ENCODE measurements around the gene CYFIP1.

Gene CYFIP1

DNA sequence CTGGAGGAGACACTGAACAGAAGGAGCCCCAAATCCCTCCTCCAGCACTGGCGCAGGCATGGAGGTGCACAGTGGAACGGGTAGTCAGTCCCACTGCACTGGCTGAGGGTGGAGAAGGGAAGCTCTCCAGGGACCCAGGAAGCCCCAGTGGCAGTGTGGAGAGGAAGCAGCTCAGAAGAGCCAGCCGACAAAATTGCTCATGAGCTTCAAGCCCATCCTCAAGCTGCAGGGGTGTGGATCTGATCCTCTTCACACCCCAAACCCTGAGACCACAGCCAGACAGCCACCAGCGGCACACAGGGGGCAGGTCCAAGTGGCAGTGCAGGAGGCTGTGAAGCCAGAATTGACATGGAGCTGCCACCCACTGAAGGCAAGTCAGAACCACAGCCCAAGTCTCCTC, 32.1 kb downstream of the CYFIP1 start:
- no peak for DNase-seq

DNA sequence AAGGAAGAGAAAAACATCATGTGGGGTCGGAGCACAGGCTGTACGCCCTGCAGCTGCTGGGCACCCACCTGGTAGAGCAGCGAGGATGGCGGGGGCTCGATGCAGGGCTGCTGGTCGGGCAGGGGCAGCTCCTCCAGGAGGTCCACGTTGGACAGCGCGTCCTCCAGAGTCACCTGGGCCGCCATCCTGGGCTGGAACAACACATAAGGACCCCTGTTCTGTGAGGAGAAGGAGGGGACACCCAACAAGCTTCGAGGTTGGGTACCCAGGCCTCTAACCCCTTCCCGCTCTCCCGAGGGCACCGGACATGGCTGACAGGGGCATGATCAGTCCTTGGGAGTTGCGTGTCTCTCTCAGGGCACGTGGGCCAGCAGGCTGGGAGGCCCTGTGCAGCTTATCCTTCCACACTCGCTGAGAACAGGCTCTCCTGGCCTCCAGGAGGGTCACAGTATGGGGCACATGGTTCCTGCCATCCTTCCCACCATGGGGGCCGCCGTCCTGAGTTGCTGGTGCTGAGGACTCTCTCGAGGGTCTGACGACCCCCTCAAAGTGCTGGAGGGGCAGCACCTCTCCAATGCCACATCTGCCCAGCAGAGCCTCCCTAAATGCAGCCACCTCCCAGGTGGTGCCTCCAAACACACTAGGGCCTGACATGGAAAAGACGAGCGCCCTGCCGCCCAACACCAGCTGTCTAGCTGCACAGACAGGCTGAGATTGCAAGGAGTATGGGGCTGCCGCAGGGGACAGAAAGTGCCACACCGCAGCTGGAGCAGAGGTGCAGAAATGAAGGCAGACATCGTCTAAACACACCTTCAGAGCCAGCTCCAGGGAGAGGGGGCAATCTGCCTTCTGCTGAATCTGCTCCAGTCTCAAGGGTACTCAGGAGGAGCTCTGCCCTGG, 32.8 kb downstream of the CYFIP1 start:
- DNase-seq = no peak

DNA sequence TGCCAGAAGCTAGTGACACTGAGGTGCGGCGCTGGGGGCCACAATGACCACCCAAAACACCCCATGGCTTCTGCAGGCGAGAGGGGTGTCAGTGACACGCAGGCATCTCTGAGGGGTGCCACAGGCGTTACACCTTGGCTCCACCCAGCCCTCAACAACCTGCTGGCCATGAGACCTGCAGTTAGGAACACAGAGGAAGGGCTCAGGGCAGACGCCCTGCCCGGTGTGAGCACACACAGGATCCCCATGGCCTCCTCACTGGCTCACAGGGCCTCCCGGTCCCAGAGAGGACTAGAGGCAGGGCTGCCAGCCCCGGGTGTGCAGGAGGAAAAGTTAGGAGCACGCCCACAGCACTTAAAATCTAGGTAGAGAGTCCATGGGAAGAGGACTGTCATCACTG, 35.1 kb downstream of the CYFIP1 start:
- DNase-seq = no peak

DNA sequence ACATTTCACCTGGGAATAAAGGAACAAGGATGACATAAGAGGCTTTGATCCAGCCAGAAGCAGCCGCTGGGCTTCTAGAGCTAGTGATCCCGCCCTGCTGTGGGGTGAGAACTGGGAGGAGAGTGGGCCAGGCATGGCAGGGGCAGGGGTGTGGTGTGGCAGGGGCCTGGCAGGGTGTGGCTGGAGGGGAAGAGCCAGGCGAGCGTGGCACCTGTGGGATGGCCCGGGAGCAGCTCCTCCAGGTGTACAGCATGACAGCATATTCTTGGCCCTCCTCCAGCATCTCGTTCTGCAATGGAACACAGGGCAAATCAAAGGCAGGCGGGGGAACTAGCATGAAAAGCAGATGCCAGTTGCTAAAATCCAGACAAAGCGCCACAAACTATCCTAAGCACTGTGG, 35.5 kb downstream of the CYFIP1 start:
- DNase-seq = no peak

DNA sequence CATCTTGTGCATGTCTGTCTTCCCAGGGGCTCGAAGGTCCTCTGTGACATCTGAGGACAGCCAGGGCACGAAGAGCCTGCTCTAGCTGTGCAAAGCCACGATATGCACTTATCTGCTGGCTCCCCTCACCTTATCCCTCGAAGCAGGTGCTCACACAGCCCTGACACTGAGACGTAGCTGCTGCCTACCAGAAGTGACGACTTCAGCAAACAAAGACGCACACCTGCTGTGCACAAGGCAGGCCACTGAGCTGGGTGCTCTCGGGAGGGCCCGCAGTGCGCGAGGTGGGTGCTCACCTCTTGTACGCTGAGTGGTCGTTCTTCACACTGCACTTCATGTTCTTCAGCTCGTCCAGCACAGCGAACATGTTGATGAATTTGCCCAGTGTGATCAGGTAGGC, 37.3 kb downstream of the CYFIP1 start:
- DNase-seq = no peak

DNA sequence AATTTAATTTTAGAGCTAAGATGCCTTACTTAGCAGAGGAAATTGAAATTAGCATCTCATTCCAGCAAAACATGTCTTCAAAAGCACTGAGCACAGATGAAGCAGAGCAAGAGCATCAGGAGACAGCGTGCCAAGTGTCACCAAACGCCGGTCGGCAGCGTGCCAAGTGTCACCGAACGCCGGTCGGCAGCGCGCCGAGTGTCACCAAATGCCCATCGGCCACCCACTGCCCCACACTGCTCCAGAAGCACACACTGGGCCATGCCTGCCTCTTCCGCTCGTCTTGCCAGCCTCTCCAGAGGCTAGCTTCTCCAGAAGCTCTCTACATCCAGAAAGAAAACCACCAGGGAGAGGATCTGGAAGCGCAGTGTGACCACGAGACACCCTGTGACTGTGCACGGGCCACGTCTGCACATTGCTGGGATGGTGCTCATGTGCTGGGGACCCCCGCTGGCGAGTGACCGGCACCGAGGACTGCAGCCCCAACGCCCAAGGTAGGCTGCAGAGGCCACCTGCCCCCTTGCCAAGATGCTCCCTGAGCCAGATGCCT, 37.8 kb downstream of the CYFIP1 start:
- DNase-seq = no peak

DNA sequence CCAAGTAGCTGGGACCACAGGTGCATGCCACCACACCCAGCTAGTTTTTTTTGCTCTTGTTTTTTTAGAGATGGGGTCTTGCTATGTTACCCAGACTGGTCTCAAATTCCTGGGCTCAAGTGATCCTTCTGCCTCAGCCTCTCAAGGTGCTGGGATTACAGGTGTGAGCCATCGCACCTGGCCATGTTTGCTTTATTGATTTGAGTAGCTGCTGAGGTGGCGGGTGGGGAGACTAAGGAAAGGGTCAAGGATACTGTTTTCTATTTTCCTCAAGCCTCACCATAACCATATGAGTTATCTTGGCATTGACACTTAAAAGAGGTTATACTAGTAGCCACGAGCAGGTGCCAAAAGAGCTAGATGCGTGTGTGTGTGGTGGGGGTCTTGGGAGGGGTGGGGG, 39.0 kb downstream of the CYFIP1 start:
- no peak for DNase-seq

DNA sequence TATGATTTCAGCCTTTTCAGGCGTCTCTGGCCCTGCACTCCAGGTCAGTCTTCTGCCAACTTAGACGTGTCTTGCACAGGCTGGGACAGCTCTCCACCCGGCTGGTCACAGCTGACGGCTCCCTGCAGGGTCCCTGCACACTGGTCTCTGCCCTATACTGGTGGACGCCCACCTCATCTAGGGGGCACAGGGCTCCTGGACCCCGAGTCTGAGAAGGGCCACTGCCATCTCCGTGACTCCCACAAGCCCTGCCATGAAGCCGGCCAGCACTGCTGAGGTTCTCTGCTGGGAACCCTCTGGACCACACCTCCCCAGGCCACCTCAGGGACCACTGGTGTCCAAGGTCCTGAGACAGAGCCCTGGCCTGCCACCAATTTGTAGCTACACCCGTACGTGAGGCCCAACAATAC, 40.5 kb downstream of the CYFIP1 start:
- no peak for DNase-seq

DNA sequence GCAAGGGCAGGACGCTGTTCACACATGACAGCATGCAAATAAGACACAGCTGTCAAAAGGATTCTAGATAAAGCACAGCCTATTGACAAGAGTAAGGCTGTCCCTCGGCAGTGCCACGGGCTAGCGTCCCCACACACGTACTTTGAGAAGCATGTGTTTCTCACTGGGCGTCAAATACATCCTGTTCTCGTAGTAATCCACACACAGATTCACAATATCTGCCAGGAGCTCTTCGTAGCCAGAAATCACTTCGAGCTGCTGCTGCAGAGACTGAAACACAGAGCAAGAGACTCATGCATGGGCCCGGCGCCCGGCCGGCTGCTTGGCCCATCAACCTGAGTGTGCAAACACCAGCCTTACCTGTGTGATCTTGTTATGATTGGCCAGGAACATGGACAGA, 41.1 kb downstream of the CYFIP1 start:
- DNase-seq = no peak

DNA sequence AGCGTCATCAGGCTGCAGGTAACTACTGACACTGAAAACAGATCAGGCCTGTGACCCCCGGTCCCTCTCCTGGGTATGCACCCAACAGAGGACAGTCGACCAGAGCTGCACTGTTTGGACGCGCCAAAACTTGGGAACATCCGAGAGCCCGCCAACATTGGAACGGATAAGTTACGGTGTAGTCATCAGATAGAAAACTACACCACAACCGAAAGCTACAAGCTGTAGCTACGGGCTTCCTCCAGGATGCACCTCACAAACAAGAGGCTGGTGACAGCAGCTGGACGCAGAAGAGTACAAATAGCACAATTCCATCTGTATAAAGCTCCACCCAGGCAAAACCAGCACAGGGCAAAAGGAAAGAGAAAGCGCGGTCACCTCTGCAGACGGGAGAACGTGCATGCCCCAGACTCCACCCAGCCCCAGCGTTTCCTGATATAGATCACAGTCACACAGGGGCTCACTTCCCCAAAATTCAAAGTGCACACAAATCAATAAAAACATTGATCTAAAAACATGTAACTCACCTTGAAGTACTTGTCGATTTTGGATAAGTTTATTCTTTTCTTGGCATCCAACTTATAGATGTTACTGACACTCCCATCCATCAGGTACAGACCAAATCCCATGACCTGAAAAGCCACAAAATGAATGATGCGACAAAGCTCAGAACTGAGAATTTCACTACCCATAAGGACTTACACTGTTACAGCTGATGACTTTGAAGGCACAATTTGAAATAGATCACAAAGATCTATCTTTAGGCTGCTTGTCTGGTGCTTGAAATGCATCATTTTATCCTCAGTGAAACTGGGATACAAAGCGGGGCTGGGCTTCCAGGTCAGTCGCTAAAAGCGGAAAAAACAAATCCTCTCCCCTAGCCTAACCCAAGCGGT, 43.3 kb downstream of the CYFIP1 start:
- DNase-seq = no peak

DNA sequence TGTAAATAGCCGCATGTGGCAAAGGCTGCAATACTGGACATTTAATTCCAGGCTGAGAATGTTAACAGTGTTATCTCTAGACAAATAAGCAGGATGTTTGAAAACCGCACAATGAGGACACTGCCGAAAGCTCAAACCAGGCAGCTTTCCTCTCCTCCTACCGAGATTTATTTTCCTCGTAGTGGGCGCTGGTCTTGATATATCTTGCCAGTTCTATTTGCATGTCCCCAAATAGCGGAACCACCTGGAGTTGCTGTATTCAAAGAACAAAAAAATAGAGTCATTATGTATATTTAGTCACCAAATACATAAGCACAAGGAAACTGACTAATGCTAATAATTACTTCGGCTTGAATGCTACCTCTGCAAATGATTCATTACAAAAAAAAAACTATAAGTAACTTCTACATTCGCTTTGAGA, 46.5 kb downstream of the CYFIP1 start:
- DNase-seq = no peak

DNA sequence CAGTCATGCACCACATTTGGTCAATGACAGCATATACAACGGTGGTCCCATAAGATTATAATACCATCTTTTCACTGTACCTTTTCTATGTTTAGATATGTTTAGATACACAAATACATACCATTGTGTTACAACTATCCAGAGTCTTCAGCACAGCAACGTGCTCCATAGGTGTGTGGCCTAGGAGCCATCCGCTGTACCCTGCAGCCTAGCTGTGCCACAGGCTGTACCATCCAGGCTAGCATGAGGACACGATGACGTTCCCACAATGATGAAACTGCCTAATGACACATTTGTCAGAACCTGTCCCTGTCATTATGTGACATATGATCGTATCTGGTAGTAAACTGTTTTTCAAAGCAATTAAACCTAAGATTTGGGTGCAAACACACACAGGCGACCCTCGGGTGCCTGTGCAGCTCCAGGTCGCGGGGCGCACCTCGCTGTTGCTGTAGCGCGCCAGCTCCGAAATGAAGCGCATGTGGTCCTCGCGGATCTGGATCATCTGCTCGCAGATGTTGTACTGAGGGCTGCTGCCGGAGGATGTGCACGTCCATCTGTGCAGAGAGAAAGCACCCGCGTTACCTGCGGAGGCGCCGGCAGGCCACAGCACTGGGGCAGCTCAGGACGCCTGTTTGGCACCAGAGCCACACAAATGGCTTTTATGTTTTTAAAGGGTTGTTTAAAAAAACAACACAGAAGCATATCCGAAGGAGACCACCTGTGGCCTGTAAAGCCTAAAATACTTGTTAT, 48.2 kb downstream of the CYFIP1 start:
- DNase-seq = no peak

DNA sequence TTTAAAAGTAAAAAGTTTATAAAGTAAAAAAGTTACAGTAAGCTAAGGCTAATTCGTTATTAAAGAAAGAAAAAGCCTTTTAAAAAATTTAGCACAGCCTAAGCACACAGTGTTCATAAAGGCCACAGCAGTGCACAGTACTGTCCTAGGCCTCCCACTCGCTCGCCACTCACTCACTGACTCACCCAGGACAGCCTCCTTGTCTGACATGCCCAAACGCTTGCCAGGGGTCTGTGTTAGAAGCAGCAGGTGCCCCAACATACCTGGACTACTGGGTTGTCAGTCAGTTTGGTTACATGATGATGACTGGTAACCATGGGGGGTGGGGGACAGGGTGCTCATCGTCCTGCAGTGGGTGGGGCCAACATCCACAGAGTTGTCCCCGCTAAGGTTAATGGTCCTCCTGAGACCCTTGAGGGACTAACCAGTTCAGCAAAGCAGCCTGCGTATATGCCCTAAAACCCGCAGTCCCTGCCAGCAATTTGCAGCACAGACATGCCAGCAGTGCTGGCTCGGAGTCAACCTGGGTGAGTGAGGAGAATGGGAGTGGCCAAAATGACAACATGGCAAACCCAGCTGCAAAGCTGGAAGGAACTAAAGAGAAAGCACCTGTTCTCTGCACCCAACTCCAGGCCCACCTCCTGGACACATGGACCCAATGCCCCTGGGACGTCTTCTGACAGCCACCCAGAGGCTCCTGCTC, 49.2 kb downstream of the CYFIP1 start:
- no peak for DNase-seq

DNA sequence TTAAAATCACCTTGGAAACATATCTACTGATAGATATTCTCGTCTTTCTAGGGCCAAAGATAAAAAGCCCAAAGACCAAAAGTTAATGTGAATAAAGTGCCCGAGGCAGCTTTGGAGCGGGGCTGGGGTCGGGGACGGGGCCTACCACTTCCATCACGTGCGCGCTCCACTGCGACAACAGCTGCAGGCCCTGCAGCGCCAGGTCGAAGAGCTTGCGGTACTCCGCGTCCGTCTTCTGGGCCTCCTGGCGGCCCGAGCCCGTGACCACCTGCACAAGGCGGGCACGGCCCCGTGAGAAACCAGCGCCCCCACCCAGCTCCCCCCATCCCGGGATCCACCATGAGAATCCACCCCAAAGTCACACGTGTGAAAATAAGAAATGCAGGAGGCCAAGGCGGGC, 52.4 kb downstream of the CYFIP1 start:
- DNase-seq = no peak

DNA sequence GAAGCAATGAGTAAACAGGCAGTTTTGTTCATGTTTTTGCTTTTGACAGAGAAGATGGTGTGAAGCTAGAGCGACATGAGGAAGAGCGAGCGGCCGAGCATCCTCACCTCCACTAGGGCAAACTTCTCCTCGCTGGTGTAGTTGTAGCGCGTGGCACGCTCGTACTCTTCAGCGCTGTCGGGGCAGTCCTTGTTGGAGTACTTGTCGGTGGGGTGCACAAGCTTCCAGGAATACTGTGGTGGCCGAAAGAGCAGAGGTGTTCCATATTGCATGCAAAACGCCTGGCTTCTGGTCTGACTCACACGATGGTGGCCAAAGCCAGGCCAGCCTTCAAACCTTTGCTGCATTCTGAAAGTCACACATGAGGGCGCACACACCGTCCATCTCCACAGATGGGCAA, 54.3 kb downstream of the CYFIP1 start:
- no peak for DNase-seq

DNA sequence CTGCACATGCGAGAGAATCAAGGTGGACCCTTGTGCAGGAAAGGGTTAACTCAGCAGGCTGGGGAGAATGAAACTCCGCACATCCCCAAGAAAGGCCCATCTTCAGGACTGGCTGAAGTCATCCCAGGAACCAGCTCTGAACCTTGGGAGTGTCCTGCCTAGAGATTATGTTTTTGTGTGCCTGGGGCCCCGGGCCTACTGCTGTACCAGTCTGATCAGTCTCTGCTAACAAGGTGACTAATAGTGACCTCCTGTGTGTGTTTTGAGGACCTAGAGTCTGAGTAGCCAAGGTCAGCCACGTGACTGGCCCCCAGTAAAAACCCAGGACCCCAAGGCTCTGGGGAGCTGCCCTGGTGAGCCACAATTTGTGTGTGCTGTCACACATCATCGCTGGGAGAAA, 58.2 kb downstream of the CYFIP1 start:
- no peak for DNase-seq

DNA sequence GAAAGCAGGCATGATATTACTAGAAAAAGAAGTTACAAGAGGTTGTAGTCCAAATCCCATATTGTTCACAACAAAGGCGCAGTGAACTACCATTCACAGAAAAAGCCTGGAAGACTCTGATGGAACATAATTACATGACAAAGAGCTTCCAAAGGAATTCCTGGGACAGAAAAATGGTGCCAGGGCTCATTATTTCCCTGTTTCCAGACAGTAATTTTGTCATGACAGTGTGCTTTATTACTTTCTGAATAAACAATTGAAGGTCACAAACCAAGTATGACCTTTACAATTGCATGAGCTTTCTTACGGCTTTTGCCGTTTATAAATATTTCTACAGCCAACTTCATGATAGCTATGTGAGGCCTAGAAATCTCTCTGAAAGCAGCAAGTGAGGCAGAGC, 61.0 kb downstream of the CYFIP1 start:
- DNase-seq = no peak

DNA sequence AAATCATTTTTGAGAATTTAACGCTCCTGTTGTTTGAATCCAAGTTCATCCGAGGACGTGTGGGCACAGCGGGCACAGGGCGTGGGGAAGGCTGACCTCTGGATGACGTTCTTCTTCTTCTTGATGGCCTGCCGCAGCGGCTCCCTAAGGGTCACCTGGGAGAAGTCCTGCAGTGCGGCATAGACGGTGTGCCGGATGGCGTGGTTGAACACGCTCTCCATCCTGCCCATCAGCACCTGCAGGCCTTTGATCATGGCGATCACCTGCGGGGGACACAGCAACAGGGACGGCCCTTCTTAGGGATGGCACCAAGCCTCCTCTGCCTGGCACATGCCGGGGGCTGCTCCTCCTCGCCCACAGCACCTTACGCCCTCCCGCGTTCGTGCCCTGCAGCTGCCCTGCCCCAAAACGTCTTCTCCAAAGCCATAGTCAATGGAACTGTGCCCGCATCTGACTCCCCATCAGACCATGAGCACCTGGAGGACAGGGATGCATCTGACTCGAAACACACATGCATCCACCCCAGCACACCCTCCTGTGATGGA, 61.5 kb downstream of the CYFIP1 start:
- DNase-seq = no peak

DNA sequence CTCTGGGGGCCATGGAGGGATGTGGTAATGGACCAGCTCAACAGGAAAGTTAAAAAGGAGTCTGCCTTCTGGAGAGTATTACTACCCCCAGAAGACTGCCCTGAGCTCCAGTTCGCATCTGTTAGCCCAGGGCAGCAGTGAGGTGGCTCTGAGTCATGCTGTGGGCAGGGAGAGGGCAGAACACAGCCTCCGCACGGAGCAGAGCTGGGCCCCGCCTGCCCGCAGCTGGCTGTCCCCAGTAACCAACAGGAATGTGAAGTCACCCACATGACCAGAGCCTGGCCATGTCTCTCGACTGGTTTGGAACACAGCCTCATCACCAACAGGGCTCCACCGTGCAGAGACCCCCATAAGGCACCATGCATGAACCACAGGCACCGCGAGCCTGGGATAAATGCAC, 62.1 kb downstream of the CYFIP1 start:
- no peak for DNase-seq

DNA sequence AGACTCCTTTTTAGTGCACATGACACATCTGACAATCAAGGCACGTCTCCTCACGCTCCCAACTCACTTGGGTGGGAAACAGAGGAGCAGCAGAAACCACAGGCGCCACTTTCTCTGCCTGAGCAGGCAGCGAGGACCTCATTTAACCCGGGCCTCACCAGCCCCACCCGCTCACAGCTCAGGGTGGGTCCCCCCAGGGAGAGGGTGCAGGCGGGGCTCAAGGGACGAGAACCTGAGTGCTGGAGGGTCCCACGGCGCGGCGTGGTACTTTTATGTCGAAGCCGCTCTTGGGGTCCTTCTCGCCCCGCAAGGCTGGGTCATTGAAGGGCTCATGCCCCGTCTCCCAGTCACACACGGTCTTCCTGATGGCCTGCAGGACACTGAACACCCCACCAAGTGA, 62.6 kb downstream of the CYFIP1 start:
- DNase-seq = no peak

DNA sequence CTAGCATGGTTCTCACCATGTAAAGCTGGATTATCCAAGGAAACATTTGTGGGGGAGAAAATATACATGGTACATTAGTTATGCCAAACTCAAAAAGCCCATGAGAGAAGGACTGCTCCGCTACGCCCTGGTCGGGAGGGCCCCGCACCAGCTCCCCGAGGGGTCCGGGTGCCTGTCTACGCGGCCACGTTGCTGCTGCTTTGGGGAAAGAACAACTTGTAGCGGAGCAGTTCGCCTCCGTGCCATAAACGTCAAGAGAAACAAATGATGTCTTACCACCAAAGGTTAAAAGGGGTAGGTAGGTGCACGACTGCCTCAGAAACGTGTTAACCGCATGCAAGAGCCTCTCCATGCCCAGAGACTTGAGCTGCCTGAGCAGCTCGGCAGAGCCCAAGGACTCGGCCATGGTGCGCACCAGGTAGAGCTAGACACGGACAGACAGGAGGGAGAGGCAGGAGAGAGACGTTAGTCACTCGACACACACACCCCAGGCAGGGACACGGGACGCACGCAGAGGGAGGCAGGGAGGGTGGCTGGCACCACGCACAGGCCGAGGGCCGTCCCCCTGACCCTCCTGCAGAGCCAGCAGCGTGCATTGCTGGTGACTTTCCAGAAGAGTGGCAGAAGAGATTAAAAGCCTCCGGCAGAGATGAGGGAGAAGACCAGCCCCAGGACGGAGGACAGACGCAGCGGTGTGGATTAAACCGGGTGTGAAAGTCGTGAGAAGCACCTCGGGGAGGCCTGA, 63.4 kb downstream of the CYFIP1 start:
- no peak for DNase-seq
